Measurements from ENCODE around the gene KLHDC8B. TPM values are rescaled to one million over a fixed set of nuclear protein-coding genes. Genes with fewer than 3 reads are reported as not detected.

Gene KLHDC8B
- total RNA-seq, 1 experiment from 2014 or later, result 1.7 TPM

DNA sequence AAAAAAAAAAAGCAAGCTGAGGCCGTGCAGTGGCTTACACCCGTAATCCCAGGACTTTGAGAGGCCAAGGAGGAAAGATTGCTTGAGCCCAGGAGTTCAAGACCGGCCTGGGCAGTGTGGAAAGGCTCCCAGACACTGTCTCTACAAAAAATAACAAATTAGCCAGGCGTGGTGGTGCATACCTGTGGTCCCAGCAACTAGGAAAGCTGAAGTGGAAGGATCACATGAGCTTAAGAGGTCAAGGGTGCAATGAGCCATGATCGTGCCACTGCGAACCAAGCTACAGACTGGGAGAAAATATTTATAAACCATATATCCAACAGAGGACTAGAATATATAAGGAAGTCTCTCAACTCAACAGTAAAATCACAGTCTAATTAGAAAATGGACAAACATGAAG, 10.0 kb downstream of the KLHDC8B start:
- no TSS peak for BruUV-seq (replicated peaks)
- TF ChIP-seq, protein P1, sequence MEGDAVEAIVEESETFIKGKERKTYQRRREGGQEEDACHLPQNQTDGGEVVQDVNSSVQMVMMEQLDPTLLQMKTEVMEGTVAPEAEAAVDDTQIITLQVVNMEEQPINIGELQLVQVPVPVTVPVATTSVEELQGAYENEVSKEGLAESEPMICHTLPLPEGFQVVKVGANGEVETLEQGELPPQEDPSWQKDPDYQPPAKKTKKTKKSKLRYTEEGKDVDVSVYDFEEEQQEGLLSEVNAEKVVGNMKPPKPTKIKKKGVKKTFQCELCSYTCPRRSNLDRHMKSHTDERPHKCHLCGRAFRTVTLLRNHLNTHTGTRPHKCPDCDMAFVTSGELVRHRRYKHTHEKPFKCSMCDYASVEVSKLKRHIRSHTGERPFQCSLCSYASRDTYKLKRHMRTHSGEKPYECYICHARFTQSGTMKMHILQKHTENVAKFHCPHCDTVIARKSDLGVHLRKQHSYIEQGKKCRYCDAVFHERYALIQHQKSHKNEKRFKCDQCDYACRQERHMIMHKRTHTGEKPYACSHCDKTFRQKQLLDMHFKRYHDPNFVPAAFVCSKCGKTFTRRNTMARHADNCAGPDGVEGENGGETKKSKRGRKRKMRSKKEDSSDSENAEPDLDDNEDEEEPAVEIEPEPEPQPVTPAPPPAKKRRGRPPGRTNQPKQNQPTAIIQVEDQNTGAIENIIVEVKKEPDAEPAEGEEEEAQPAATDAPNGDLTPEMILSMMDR (IDR thresholded peaks at IDR 0.05; ENCODE audit: unreplicated experiment), result no peak
- CTCF ChIA-PET, result no interaction called here
- H3K9me3 Mint-ChIP-seq (ENCODE audit: unreplicated experiment), result no peaks in the 10 kb centered on the region
- POLR2A ChIA-PET, result interaction anchor here (0.6 kb wide), 1 partner anchor 13 kb away, joined by 5 read pairs; no protein-coding TSS in a partner anchor
- no peak overlapping the region for H3K4me3 Mint-ChIP-seq (ENCODE audit: unreplicated experiment)
- H3K27me3 Mint-ChIP-seq (ENCODE audit: insufficient read depth, unreplicated experiment), result no peaks in the 10 kb centered on the region
- DNase-seq (ENCODE audit: unreplicated experiment), result no peak
- intact Hi-C loops (cut with micrococcal nuclease), result no loop called here
- no peak overlapping the region for H3K27ac Mint-ChIP-seq (ENCODE audit: low read depth, unreplicated experiment)
- no peaks in the 10 kb centered on the region for H3K4me1 Mint-ChIP-seq (ENCODE audit: insufficient read depth, unreplicated experiment)
- H3K36me3 Mint-ChIP-seq (ENCODE audit: insufficient read depth, unreplicated experiment), result no peaks in the 10 kb centered on the region

DNA sequence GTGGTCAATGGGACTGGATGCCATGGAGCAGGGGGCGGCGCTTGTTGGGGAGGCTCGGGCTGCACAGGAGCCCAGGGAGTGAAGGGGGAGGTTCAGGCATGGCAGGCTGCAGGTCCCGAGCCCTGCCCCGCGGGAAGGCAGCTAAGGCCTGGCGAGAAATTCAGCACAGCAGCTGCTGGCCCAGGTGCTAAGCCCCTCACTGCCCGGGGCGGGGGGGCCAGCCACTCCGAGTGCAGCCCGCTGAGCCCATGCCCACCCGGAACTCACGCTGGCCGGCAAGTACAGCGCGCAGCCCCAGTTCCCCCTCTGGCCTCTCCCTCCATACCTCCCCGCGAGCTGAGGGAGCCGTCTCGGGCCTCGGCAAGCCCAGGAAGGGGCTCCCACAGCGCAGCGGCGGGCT, 11.3 kb downstream of the KLHDC8B start:
- Mint-ChIP-seq H3K4me1 (ENCODE audit: insufficient read depth, unreplicated experiment) (no peaks in the 10 kb centered on the region), H3K27me3 (ENCODE audit: insufficient read depth, unreplicated experiment) (no peaks in the 10 kb centered on the region), H3K27ac (ENCODE audit: low read depth, unreplicated experiment) (no peak overlapping the region), H3K9me3 (ENCODE audit: unreplicated experiment) (no peaks in the 10 kb centered on the region), H3K36me3 (ENCODE audit: insufficient read depth, unreplicated experiment) (no peaks in the 10 kb centered on the region), H3K4me3 (ENCODE audit: unreplicated experiment) (no peak overlapping the region)
- TF ChIP-seq, protein P1 (IDR thresholded peaks at IDR 0.05; ENCODE audit: unreplicated experiment), result no peak
- intact Hi-C loops (cut with micrococcal nuclease), result no loop called here
- CTCF ChIA-PET, result interaction anchor here (0.6 to 3.7 kb wide), 3 partner anchors 12 to 206 kb away, joined by 5 to 20 read pairs (median 6); partner anchors contain the start of gene KLHDC8B
- POLR2A ChIA-PET, result no interaction called here
- DNase-seq (ENCODE audit: unreplicated experiment), result no peak
- BruUV-seq (replicated peaks), result no TSS peak

DNA sequence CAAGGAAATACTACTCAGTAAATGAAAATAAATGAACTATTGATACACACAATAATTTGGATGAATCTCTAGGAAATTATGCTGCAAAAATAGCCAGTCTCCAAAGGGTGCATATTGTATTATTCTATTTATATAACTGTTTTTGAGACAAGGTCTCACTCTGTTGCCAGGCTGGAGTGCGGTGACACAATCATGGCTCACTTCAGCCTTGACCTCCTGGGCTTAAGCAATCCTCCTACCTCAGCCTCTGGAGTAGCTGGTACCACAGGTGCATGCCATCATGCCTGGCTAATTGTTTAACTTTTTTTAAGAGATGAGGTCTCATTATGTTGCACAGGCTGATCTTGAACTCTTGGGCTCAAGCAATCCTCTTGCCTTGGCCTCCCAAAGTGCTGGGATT, 12.5 kb downstream of the KLHDC8B start:
- CTCF ChIA-PET, result interaction anchor here (3.7 kb wide), 1 partner anchor 13 kb away, joined by 20 read pairs; the partner anchor contains the start of gene KLHDC8B
- no TSS peak for BruUV-seq (replicated peaks)
- Mint-ChIP-seq H3K36me3 (ENCODE audit: insufficient read depth, unreplicated experiment) (no peaks in the 10 kb centered on the region), H3K9me3 (ENCODE audit: unreplicated experiment) (no peaks in the 10 kb centered on the region), H3K4me1 (ENCODE audit: insufficient read depth, unreplicated experiment) (no peaks in the 10 kb centered on the region), H3K4me3 (ENCODE audit: unreplicated experiment) (no peak overlapping the region), H3K27me3 (ENCODE audit: insufficient read depth, unreplicated experiment) (no peaks in the 10 kb centered on the region), H3K27ac (ENCODE audit: low read depth, unreplicated experiment) (no peak overlapping the region)
- intact Hi-C loops (cut with micrococcal nuclease), result no loop called here
- POLR2A ChIA-PET, result no interaction called here
- TF ChIP-seq, protein P1 (IDR thresholded peaks at IDR 0.05; ENCODE audit: unreplicated experiment), result no peak
- DNase-seq (ENCODE audit: unreplicated experiment), result no peak

DNA sequence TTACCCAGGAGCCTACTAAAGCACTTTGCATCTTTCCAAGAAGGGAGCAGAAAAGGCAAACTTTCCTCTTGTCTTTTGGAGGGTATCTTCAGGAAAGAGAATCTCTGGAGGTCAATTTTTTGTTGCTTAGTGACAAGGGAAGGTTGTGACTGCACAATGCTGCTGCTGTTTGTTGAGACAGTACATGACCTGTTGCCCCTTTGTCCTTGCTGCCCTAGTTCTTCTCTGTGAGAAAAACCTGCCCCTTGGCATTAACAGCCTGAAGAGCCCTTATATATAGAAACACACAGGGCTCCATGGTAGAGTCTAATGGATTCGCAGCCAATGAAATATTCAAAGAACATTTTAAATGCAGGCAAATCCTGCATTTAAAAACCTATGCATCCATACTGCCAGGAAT, 20.3 kb downstream of the KLHDC8B start:
- no peak overlapping the region for H3K27ac Mint-ChIP-seq (ENCODE audit: low read depth, unreplicated experiment)
- CTCF ChIA-PET, result no interaction called here
- intact Hi-C loops (cut with micrococcal nuclease), result no loop called here
- no peaks in the 10 kb centered on the region for H3K36me3 Mint-ChIP-seq (ENCODE audit: insufficient read depth, unreplicated experiment)
- TF ChIP-seq, protein P1 (IDR thresholded peaks at IDR 0.05; ENCODE audit: unreplicated experiment), result no peak
- no TSS peak for BruUV-seq (replicated peaks)
- no peak for DNase-seq (ENCODE audit: unreplicated experiment)
- no peaks in the 10 kb centered on the region for H3K9me3 Mint-ChIP-seq (ENCODE audit: unreplicated experiment)
- H3K4me1 Mint-ChIP-seq (ENCODE audit: insufficient read depth, unreplicated experiment), result no peaks in the 10 kb centered on the region
- H3K27me3 Mint-ChIP-seq (ENCODE audit: insufficient read depth, unreplicated experiment), result no peaks in the 10 kb centered on the region
- POLR2A ChIA-PET, result no interaction called here
- H3K4me3 Mint-ChIP-seq (ENCODE audit: unreplicated experiment), result no peak overlapping the region

Data from MCF 10A (cell line).